Esophagus (tissue), 2 donors: ENCODE measurements around the gene TCN2. TPM values are rescaled to one million over a fixed set of nuclear protein-coding genes. Genes with fewer than 3 reads are reported as not detected.
"Not testable (repeated sequence)": the region's sequence is repeated elsewhere in the genome, so short reads cannot be mapped to it uniquely, and the experiment has no call there.

ENCODE experiments used
- H3K27ac ChIP-seq, 2 donors: one replicate each; pipeline ENCODE4 v1.5.1; 2013; ENCODE audit warnings: low read depth in 2 of 2, mild to moderate bottlenecking in 2 of 2, inconsistent platforms in 1 of 2, low read length in 1 of 2, moderate library complexity in 1 of 2
- H3K27me3 ChIP-seq, 2 donors: one replicate each; pipeline ENCODE4 v1.6.1; 2013; ENCODE audit warnings: low read length in 2 of 2, control low read depth in 1 of 2, mild to moderate bottlenecking in 1 of 2; ENCODE audit not compliant: insufficient read depth in 2 of 2, control insufficient read depth in 1 of 2
- H3K36me3 ChIP-seq, 2 donors: one replicate each; pipeline ENCODE4 v1.6.1; 2013; ENCODE audit warnings: low read length in 1 of 2; ENCODE audit not compliant: control insufficient read depth in 2 of 2, insufficient read depth in 2 of 2
- H3K4me1 ChIP-seq, 2 donors: one replicate each; pipeline ENCODE4 v1.6.1; 2013; ENCODE audit warnings: low read length in 1 of 2; ENCODE audit not compliant: control insufficient read depth in 2 of 2, insufficient read depth in 2 of 2
- H3K4me3 ChIP-seq, 2 donors: one replicate each; pipeline ENCODE4 v1.5.1; 2013; ENCODE audit warnings: low read length in 2 of 2, mild to moderate bottlenecking in 2 of 2, low read depth in 1 of 2, moderate library complexity in 1 of 2
- H3K9me3 ChIP-seq, 2 donors: one replicate each; pipeline ENCODE4 v1.6.1; 2013; ENCODE audit warnings: mild to moderate bottlenecking in 2 of 2, low read depth in 1 of 2, low read length in 1 of 2, moderate library complexity in 1 of 2; ENCODE audit not compliant: control insufficient read depth in 2 of 2, insufficient read depth in 1 of 2
- WGBS, 2 donors: extraction: QIAGEN DNeasy Blood & Tissue Kit; methylation state at CpG; one replicate each; pipeline ENCODE4 v1.1.7; 2013; 5-methylcytosine and 5-hydroxymethylcytosine counted together
- polyA plus RNA-seq, 2 donors: library from polyadenylated mRNA; stranded (reverse); fragments of 200-250 nt; gene quantifications; one replicate each; pipeline ENCODE4 v1.2.3, GENCODE V29; 2013
- donor health status: healthy with polysubstance abuse.
- donor health status: Bipolar disorder and iron deficiency.

Gene TCN2
- polyA plus RNA-seq, 2 donors: 1.6 to 2.2 TPM

- peak within 1 kb of the TSS; percentile 62 to 94 for H3K4me3 ChIP-seq
- peak within 1 kb of the TSS; percentile 53 to 59 for H3K27ac ChIP-seq
- H3K36me3 ChIP-seq: peaks cover 14 to 18% of the 10 kb centered on the region in 2 donors
- H3K27me3 ChIP-seq: no peaks in the 10 kb centered on the region
- WGBS, 2 donors: 1% methylated on average over 49 of the region's 49 CpGs
- H3K4me1 ChIP-seq: peaks cover 0 to 3% of the 10 kb centered on the region in 2 donors
- no peaks in the 10 kb centered on the region for H3K9me3 ChIP-seq
These were observed 15.2 kb upstream of the TCN2 start, which contains the start of gene PES1 for GRCh38 chr22:30591588-30592359. PES1 (minus strand) TSS chr22:30591910; CDS start chr22:30591833, 77 bp downstream.

GRCh38 chr22:30592360-30592713, 14.6 kb upstream of the TCN2 start:
- not testable (repeated sequence) for H3K9me3 ChIP-seq, H3K4me1 ChIP-seq, H3K27ac ChIP-seq, H3K27me3 ChIP-seq
- Histone ChIP-seq H3K4me3 (peak overlapping the region; percentile 7 to 94), H3K36me3 (peaks cover 9 to 14% of the 10 kb centered on the region in 2 donors)
- WGBS, 2 donors: 30 to 33% methylated on average over 18 of the region's 18 CpGs

GRCh38 chr22:30596199-30596598, 10.8 kb upstream of the TCN2 start:
- WGBS, 2 donors: 64 to 66% methylated on average over 2 of the region's 2 CpGs
- no peaks in the 10 kb centered on the region for H3K9me3 ChIP-seq
- peaks cover 0 to under 1% of the 10 kb centered on the region in 2 donors for H3K4me1 ChIP-seq
- no peaks in the 10 kb centered on the region for H3K36me3 ChIP-seq
- no peaks in the 10 kb centered on the region for H3K27me3 ChIP-seq
- H3K27ac ChIP-seq: no peak overlapping the region
- H3K4me3 ChIP-seq: no peak overlapping the region

DNA sequence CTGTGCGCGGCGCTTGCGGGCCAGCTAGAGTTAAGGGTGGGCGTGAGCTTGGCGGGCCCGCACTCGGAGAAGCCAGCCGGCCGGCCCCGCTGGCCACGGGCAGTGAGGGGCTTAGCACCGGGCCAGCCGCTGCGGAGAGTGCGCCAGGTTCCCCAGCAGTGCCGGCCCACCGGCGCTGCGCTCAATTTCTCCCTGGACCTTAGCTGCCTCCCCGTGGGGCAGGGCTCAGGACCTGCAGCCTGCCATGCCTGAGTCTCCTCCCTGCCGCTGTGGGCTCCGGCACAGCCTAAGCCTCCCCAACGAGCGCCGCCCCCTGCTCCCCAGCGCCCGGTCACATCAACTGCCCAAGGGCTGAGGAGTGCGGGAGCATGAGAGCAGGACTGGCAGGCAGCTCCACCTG, 10.1 kb upstream of the TCN2 start:
- H3K27me3 ChIP-seq: no peaks in the 10 kb centered on the region
- no peaks in the 10 kb centered on the region for H3K9me3 ChIP-seq

GRCh38 chr22:30598986-30599385, 8.0 kb upstream of the TCN2 start:
- no peaks in the 10 kb centered on the region for H3K4me1 ChIP-seq
- 82 to 91% methylated on average over 3 of the region's 3 CpGs for WGBS, 2 donors

More for the DNA sequence above, 10.1 kb upstream of the TCN2 start:
- Histone ChIP-seq H3K4me1 (no peaks in the 10 kb centered on the region), H3K36me3 (no peaks in the 10 kb centered on the region), H3K27ac (no peak overlapping the region), H3K4me3 (no peak overlapping the region)
- 82 to 90% methylated on average over 25 to 29 of the region's 29 CpGs for WGBS, 2 donors

GRCh38 chr22:30600921-30601320, 6.1 kb upstream of the TCN2 start:
- H3K4me3 ChIP-seq: no peak overlapping the region
- no peaks in the 10 kb centered on the region for H3K27me3 ChIP-seq
- H3K9me3 ChIP-seq: no peaks in the 10 kb centered on the region
- H3K27ac ChIP-seq: no peak overlapping the region
- WGBS, 2 donors: 39 to 44% methylated on average over 3 of the region's 3 CpGs
- H3K36me3 ChIP-seq: no peaks in the 10 kb centered on the region
- no peaks in the 10 kb centered on the region for H3K4me1 ChIP-seq

More at GRCh38 chr22:30598986-30599385, 8.0 kb upstream of the TCN2 start:
- Histone ChIP-seq H3K9me3 (no peaks in the 10 kb centered on the region), H3K4me3 (no peak overlapping the region), H3K27me3 (no peaks in the 10 kb centered on the region), H3K36me3 (no peaks in the 10 kb centered on the region), H3K27ac (no peak overlapping the region)

- H3K4me3 ChIP-seq: no peak overlapping the region
- H3K27ac ChIP-seq: no peak overlapping the region
- no peaks in the 10 kb centered on the region for H3K4me1 ChIP-seq
- no peaks in the 10 kb centered on the region for H3K27me3 ChIP-seq
- 77 to 88% methylated on average over 5 of the region's 5 CpGs for WGBS, 2 donors
- no peaks in the 10 kb centered on the region for H3K9me3 ChIP-seq
- H3K36me3 ChIP-seq: no peaks in the 10 kb centered on the region
These were observed 5.5 kb upstream of the TCN2 start for GRCh38 chr22:30601464-30601863.

GRCh38 chr22:30602049-30602448, 4.9 kb upstream of the TCN2 start:
- Histone ChIP-seq H3K4me3 (no peak overlapping the region), H3K4me1 (peaks cover 2% of the 10 kb centered on the region in 2 donors), H3K27ac (no peak overlapping the region), H3K36me3 (no peaks in the 10 kb centered on the region), H3K27me3 (no peaks in the 10 kb centered on the region), H3K9me3 (no peaks in the 10 kb centered on the region)
- 58 to 64% methylated on average over 3 of the region's 3 CpGs for WGBS, 2 donors

GRCh38 chr22:30603801-30604200, 3.2 kb upstream of the TCN2 start:
- Histone ChIP-seq H3K36me3 (no peaks in the 10 kb centered on the region), H3K27ac (no peak overlapping the region), H3K9me3 (no peaks in the 10 kb centered on the region), H3K4me1 (peaks cover 2 to 3% of the 10 kb centered on the region in 2 donors), H3K27me3 (no peaks in the 10 kb centered on the region), H3K4me3 (no peak overlapping the region)
- WGBS, 2 donors: 72 to 79% methylated on average over 3 of the region's 3 CpGs

- Histone ChIP-seq H3K4me1 (peaks cover 3 to 7% of the 10 kb centered on the region in 2 donors), H3K36me3 (no peaks in the 10 kb centered on the region), H3K27me3 (no peaks in the 10 kb centered on the region), H3K27ac (no peak overlapping the region), H3K4me3 (no peak overlapping the region), H3K9me3 (no peaks in the 10 kb centered on the region)
- WGBS, 2 donors: 88 to 100% methylated on average over 2 of the region's 2 CpGs
These were observed 2.3 kb upstream of the TCN2 start for GRCh38 chr22:30604723-30605122.
